ENCODE data around the gene AAK1. TPM values are rescaled to one million over a fixed set of nuclear protein-coding genes. Genes with fewer than 3 reads are reported as not detected.

Gene AAK1
- total and polyA plus RNA-seq, 2 experiments from 2014 or later = 39.0 to 52.4 TPM

- H3K4me2 ChIP-seq = no peak overlapping the region
- 0 out of 3 replicates have a peak, but pooled peaks cover 5% of the 10 kb centered on the region for H3K9me3 Mint-ChIP-seq
- H3K4me3 ChIP-seq = no peak overlapping the region
- no peaks in the 10 kb centered on the region; the same call in 2 of the 3 replicates for H3K36me3 Mint-ChIP-seq (ENCODE audit: low read depth)
- no peaks in the 10 kb centered on the region for H4K20me1 ChIP-seq (replicated peaks; ENCODE audit: insufficient read depth)
- no peak overlapping the region for H2AFZ ChIP-seq
- TF ChIP-seq ZNF331 (CRISPR knock-in tag; IDR thresholded peaks at IDR 0.05; ENCODE audit: low read depth) = no peak
- no peak for TF ChIP-seq REST (IDR thresholded peaks at IDR 0.05; ENCODE audit: unreplicated experiment)
- TF ChIP-seq EZH2phosphoT487 (IDR thresholded peaks at IDR 0.05; ENCODE audit: unreplicated experiment) = no peak
- no peak for TF ChIP-seq NANOG (IDR thresholded peaks at IDR 0.05; ENCODE audit: borderline replicate concordance)
- TF ChIP-seq POLR2AphosphoS5 (IDR thresholded peaks at IDR 0.05; ENCODE audit: low read depth) = no peak
- no peak overlapping the region for H3K27ac Mint-ChIP-seq
- no peak overlapping the region for H3K27ac ChIP-seq (ENCODE audit: low read depth)
- DNase-seq (ENCODE audit: low spot score) (no peak), ATAC-seq (no peak)
- H3K79me2 ChIP-seq (replicated peaks; ENCODE audit: insufficient read depth) = no peaks in the 10 kb centered on the region; the same call in 1 of the 2 replicates
- H3K27me3 Mint-ChIP-seq (ENCODE audit: insufficient read depth, low read depth, poor library complexity) = peaks cover 11% of the 10 kb centered on the region
- H3K4me3 Mint-ChIP-seq = no peak overlapping the region
- H3F3A ChIP-seq (replicated peaks; ENCODE audit: low read depth) = peaks cover 5% of the 10 kb centered on the region
- H3K36me3 ChIP-seq (ENCODE audit: insufficient read depth) = no peaks in the 10 kb centered on the region
- peaks cover 31% of the 10 kb centered on the region for H3K4me1 Mint-ChIP-seq
- H3K9me2 ChIP-seq (ENCODE audit: insufficient read depth) = peaks cover 7% of the 10 kb centered on the region; the same call in 1 of the 2 replicates
- peaks cover 26% of the 10 kb centered on the region for H3K4me1 ChIP-seq (ENCODE audit: insufficient read depth)
- no peaks in the 10 kb centered on the region for H3K27me3 ChIP-seq (ENCODE audit: insufficient read depth)
Observed at GRCh38 chr2:69438580-69438979, 205.0 kb downstream of the AAK1 start.

GRCh38 chr2:69437751-69438154 lies 205.8 kb downstream of the AAK1 start:
- Mint-ChIP-seq H3K4me3 (peak overlapping the region; percentile 95), H3K27me3 (ENCODE audit: insufficient read depth, low read depth, poor library complexity) (peaks cover 11% of the 10 kb centered on the region), H3K9me3 (0 out of 3 replicates have a peak, but pooled peaks cover 5% of the 10 kb centered on the region), H3K27ac (peak overlapping the region; percentile 98), H3K4me1 (peaks cover 29% of the 10 kb centered on the region), H3K36me3 (ENCODE audit: low read depth) (no peaks in the 10 kb centered on the region; the same call in 2 of the 3 replicates)
- Histone ChIP-seq H3K9me2 (ENCODE audit: insufficient read depth) (peaks cover 7% of the 10 kb centered on the region; the same call in 1 of the 2 replicates), H3K27me3 (ENCODE audit: insufficient read depth) (no peaks in the 10 kb centered on the region), H3K27ac (ENCODE audit: low read depth) (peak overlapping the region; percentile 96), H3K4me3 (peak overlapping the region; percentile 62), H4K20me1 (replicated peaks; ENCODE audit: insufficient read depth) (no peaks in the 10 kb centered on the region), H3K79me2 (replicated peaks; ENCODE audit: insufficient read depth) (no peaks in the 10 kb centered on the region; the same call in 1 of the 2 replicates), H3K36me3 (ENCODE audit: insufficient read depth) (no peaks in the 10 kb centered on the region), H3K4me1 (ENCODE audit: insufficient read depth) (peaks cover 26% of the 10 kb centered on the region), H3K4me2 (peak overlapping the region; percentile 80), H2AFZ (peak overlapping the region; percentile 97), H3F3A (replicated peaks; ENCODE audit: low read depth) (peaks cover 5% of the 10 kb centered on the region)
- ATAC-seq (peak; percentile 42), DNase-seq (ENCODE audit: low spot score) (no peak)
- no peak for TF ChIP-seq EZH2phosphoT487 (IDR thresholded peaks at IDR 0.05; ENCODE audit: unreplicated experiment)
- TF ChIP-seq, protein P1, sequence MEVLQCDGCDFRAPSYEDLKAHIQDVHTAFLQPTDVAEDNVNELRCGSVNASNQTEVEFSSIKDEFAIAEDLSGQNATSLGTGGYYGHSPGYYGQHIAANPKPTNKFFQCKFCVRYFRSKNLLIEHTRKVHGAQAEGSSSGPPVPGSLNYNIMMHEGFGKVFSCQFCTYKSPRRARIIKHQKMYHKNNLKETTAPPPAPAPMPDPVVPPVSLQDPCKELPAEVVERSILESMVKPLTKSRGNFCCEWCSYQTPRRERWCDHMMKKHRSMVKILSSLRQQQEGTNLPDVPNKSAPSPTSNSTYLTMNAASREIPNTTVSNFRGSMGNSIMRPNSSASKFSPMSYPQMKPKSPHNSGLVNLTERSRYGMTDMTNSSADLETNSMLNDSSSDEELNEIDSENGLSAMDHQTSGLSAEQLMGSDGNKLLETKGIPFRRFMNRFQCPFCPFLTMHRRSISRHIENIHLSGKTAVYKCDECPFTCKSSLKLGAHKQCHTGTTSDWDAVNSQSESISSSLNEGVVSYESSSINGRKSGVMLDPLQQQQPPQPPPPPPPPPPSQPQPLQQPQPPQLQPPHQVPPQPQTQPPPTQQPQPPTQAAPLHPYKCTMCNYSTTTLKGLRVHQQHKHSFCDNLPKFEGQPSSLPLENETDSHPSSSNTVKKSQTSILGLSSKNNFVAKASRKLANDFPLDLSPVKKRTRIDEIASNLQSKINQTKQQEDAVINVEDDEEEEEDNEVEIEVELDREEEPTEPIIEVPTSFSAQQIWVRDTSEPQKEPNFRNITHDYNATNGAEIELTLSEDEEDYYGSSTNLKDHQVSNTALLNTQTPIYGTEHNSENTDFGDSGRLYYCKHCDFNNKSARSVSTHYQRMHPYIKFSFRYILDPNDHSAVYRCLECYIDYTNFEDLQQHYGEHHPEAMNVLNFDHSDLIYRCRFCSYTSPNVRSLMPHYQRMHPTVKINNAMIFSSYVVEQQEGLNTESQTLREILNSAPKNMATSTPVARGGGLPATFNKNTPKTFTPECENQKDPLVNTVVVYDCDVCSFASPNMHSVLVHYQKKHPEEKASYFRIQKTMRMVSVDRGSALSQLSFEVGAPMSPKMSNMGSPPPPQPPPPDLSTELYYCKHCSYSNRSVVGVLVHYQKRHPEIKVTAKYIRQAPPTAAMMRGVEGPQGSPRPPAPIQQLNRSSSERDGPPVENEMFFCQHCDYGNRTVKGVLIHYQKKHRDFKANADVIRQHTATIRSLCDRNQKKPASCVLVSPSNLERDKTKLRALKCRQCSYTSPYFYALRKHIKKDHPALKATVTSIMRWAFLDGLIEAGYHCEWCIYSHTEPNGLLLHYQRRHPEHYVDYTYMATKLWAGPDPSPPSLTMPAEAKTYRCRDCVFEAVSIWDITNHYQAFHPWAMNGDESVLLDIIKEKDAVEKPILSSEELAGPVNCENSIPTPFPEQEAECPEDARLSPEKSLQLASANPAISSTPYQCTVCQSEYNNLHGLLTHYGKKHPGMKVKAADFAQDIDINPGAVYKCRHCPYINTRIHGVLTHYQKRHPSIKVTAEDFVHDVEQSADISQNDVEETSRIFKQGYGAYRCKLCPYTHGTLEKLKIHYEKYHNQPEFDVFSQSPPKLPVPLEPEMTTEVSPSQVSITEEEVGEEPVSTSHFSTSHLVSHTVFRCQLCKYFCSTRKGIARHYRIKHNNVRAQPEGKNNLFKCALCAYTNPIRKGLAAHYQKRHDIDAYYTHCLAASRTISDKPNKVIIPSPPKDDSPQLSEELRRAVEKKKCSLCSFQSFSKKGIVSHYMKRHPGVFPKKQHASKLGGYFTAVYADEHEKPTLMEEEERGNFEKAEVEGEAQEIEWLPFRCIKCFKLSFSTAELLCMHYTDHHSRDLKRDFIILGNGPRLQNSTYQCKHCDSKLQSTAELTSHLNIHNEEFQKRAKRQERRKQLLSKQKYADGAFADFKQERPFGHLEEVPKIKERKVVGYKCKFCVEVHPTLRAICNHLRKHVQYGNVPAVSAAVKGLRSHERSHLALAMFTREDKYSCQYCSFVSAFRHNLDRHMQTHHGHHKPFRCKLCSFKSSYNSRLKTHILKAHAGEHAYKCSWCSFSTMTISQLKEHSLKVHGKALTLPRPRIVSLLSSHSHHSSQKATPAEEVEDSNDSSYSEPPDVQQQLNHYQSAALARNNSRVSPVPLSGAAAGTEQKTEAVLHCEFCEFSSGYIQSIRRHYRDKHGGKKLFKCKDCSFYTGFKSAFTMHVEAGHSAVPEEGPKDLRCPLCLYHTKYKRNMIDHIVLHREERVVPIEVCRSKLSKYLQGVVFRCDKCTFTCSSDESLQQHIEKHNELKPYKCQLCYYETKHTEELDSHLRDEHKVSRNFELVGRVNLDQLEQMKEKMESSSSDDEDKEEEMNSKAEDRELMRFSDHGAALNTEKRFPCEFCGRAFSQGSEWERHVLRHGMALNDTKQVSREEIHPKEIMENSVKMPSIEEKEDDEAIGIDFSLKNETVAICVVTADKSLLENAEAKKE (CRISPR knock-in tag; IDR thresholded peaks at IDR 0.05) = 0 out of 2 replicates have a peak, but pooled peaks have one; percentile 24

Data from GM23338 (cell line).